Esophagus muscularis mucosa (tissue), 4 donors: Measurements from ENCODE around the gene PIMREG. TPM values are rescaled to one million over a fixed set of nuclear protein-coding genes. Genes with fewer than 3 reads are reported as not detected.

Experiments used
- DNase-seq: peaks from one replicate; pipeline ENCODE4 v3.0.0-alpha.2; 2017; ENCODE audit errors: extremely low spot score
- H3K27ac ChIP-seq, 4 donors: fragments of 200-600 bp; sonication (generic); replicated peaks in 1 of 4; 1 replicate in 3 of 4; 2 replicates in 1 of 4; pipeline ENCODE4 v1.5.1; 2016 to 2019; ENCODE audit warnings: mild to moderate bottlenecking in 1 of 4
- H3K27me3 ChIP-seq, 4 donors: fragments of 200-600 bp; sonication (generic); one replicate each; pipeline versions ENCODE4 v1.5.1 to v1.6.0; 2016 to 2019
- H3K36me3 ChIP-seq, 4 donors: fragments of 200-600 bp; sonication (generic); one replicate each; pipeline ENCODE4 v1.5.1; 2016 to 2019
- H3K4me1 ChIP-seq, 4 donors: fragments of 200-600 bp; sonication (generic); one replicate each; pipeline ENCODE4 v1.5.1; 2016 to 2019
- H3K4me3 ChIP-seq, 4 donors: fragments of 200-600 bp; sonication (generic); 1 replicate in 2 of 4; 2 replicates in 2 of 4; pipeline ENCODE4 v1.5.1; 2016 to 2019; ENCODE audit warnings: mild to moderate bottlenecking in 4 of 4, moderate library complexity in 1 of 4
- H3K9me3 ChIP-seq, 4 donors: fragments of 200-600 bp; sonication (generic); 1 replicate in 3 of 4; 2 replicates in 1 of 4; pipeline ENCODE4 v1.5.1; 2016 to 2019
- CTCF ChIP-seq, 3 experiments: fragments of 200-600 bp in 2 of 3; fragments of 450-650 bp in 1 of 3; sonication (generic) in 2 of 3; IDR thresholded peaks; one replicate each; pipeline ENCODE4 v1.5.1; 2017 to 2019; ENCODE audit warnings: antibody characterized with exemption in 3 of 3, mild to moderate bottlenecking in 2 of 3, moderate library complexity in 1 of 3
- EP300 ChIP-seq: sonication (generic); formaldehyde crosslinking; IDR thresholded peaks from one replicate; pipeline ENCODE4 v1.6.1; 2017; ENCODE audit warnings: antibody characterized with exemption
- POLR2A ChIP-seq: fragments of 450-650 bp; IDR thresholded peaks from one replicate; pipeline ENCODE4 v1.6.1; 2017; ENCODE audit warnings: antibody characterized with exemption, moderate library complexity, mild to moderate bottlenecking, low read depth
- POLR2AphosphoS5 ChIP-seq, 2 donors: sonication (generic); formaldehyde crosslinking; IDR thresholded peaks; one replicate each; pipeline ENCODE4 v1.6.1; 2017; ENCODE audit warnings: antibody characterized with exemption in 2 of 2
- WGBS: methylation state at CpG from one replicate; pipeline ENCODE4 v1.1.5; 2018; 5-methylcytosine and 5-hydroxymethylcytosine counted together
- intact Hi-C: fragments of 100-400 bp; cut with DNase I; formaldehyde crosslinking; loops from one replicate; pipeline ENCODE4 v1.15.1; 2023
- total RNA-seq, 4 donors: library from RNA; depleted of rRNA; stranded (reverse); fragments of >200 nt; gene quantifications; one replicate each; pipeline versions ENCODE4 v1.1.0 to v1.2.1, GENCODE V29; 2016

The PIMREG gene
- total RNA-seq, 4 donors from 2014 or later, result 0.80 TPM; not detected in 3

GRCh38 chr17:6435968-6436367 lies 8.3 kb upstream of the PIMREG start:
- Histone ChIP-seq H3K4me3 (no peak overlapping the region), H3K4me1 (no peaks in the 10 kb centered on the region), H3K27me3 (peaks cover 0 to 52% (median 0%) of the 10 kb centered on the region in 4 donors), H3K27ac (no peak overlapping the region), H3K36me3 (no peaks in the 10 kb centered on the region), H3K9me3 (peaks cover 0 to 3% (median 0%) of the 10 kb centered on the region in 4 donors)
- TF ChIP-seq CTCF (IDR thresholded peaks at IDR 0.05) (peak; percentile 70 to 85 (median 75)), POLR2A (no peak), POLR2AphosphoS5 (IDR thresholded peaks at IDR 0.05) (peak in 1 of 2 donors; percentile 14), EP300 (no peak)
- DNase-seq, result no peak
- 19% methylated on average over 7 of the region's 9 CpGs for WGBS
- intact Hi-C loops, result no loop called here

GRCh38 chr17:6437466-6437865 lies 6.8 kb upstream of the PIMREG start:
- TF ChIP-seq EP300 (no peak), POLR2A (no peak), CTCF (IDR thresholded peaks at IDR 0.05) (no peak), POLR2AphosphoS5 (IDR thresholded peaks at IDR 0.05) (no peak)
- no peak overlapping the region for H3K4me3 ChIP-seq
- H3K27me3 ChIP-seq, result peaks cover 0 to 55% (median 0%) of the 10 kb centered on the region in 4 donors
- H3K4me1 ChIP-seq, result no peaks in the 10 kb centered on the region
- H3K36me3 ChIP-seq, result no peaks in the 10 kb centered on the region
- intact Hi-C loops, result no loop called here
- no peak for DNase-seq
- WGBS, result 24% methylated on average over 4 of the region's 4 CpGs
- no peaks in the 10 kb centered on the region for H3K9me3 ChIP-seq
- H3K27ac ChIP-seq, result no peak overlapping the region

- Histone ChIP-seq H3K4me1 (peaks cover 0 to under 1% (median 0%) of the 10 kb centered on the region in 4 donors), H3K4me3 (no peak overlapping the region), H3K36me3 (no peaks in the 10 kb centered on the region), H3K9me3 (no peaks in the 10 kb centered on the region), H3K27me3 (peaks cover 0 to 55% (median 0%) of the 10 kb centered on the region in 4 donors), H3K27ac (no peak overlapping the region)
- DNase-seq, result no peak
- 63% methylated on average over 3 of the region's 3 CpGs for WGBS
- intact Hi-C loops, result no loop called here
- TF ChIP-seq POLR2AphosphoS5 (IDR thresholded peaks at IDR 0.05) (no peak), EP300 (no peak), POLR2A (no peak), CTCF (IDR thresholded peaks at IDR 0.05) (no peak)
Observed at GRCh38 chr17:6437956-6438355, 6.3 kb upstream of the PIMREG start.

GRCh38 chr17:6439951-6440350 lies 4.3 kb upstream of the PIMREG start:
- H3K27me3 ChIP-seq, result peaks cover 0 to 51% (median 0%) of the 10 kb centered on the region in 4 donors
- intact Hi-C loops, result no loop called here
- no peaks in the 10 kb centered on the region for H3K9me3 ChIP-seq
- no peak overlapping the region for H3K4me3 ChIP-seq
- DNase-seq, result no peak
- no peak overlapping the region for H3K27ac ChIP-seq
- peaks cover 7 to 18% (median 17%) of the 10 kb centered on the region in 4 donors for H3K4me1 ChIP-seq
- no peaks in the 10 kb centered on the region for H3K36me3 ChIP-seq
- TF ChIP-seq EP300 (no peak), CTCF (IDR thresholded peaks at IDR 0.05) (no peak), POLR2A (no peak), POLR2AphosphoS5 (IDR thresholded peaks at IDR 0.05) (no peak)
- WGBS, result 53% methylated on average over 4 of the region's 4 CpGs

DNA sequence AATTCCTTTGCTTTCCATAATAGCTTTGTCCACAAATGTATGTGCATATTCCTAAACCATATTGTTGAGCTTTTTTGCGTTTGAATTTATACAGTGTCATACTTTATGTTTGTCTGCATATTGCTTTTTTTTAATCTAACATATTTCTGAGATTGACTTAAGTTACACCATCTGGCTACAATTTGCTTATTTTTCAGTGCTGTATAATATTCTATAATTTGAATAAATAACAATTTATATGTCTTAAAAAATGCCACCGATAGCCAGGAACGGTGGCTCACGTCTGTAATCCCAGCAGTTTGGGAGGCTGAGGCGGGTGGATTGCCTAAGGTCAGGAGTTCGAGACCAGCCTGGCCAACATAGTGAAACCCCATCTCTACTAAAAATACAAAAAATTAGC lies 1.5 kb upstream of the PIMREG start:
- no peak for DNase-seq
- WGBS, result 76% methylated on average over 6 of the region's 6 CpGs
- H3K36me3 ChIP-seq, result no peaks in the 10 kb centered on the region
- intact Hi-C loops, result no loop called here
- peaks cover 0 to 24% (median 0%) of the 10 kb centered on the region in 4 donors for H3K27me3 ChIP-seq
- no peak overlapping the region for H3K27ac ChIP-seq
- H3K9me3 ChIP-seq, result no peaks in the 10 kb centered on the region
- peaks cover 7 to 18% (median 18%) of the 10 kb centered on the region in 4 donors for H3K4me1 ChIP-seq
- no peak for TF ChIP-seq POLR2A
- no peak for TF ChIP-seq EP300
- no peak for TF ChIP-seq POLR2AphosphoS5 (IDR thresholded peaks at IDR 0.05)
- no peak for TF ChIP-seq CTCF (IDR thresholded peaks at IDR 0.05)
- no peak overlapping the region for H3K4me3 ChIP-seq
